Stomach smooth muscle (tissue), 2 donors: Measurements from ENCODE around the gene TANK.
"Not testable (repeated sequence)": the region's sequence is repeated elsewhere in the genome, so short reads cannot be mapped to it uniquely, and the experiment has no call there.

Experiments
- H3K27ac ChIP-seq: one replicate; pipeline ENCODE4 v1.7.0; 2013; ENCODE audit warnings: mild to moderate bottlenecking, low read length, inconsistent platforms
- H3K27me3 ChIP-seq, 2 donors: one replicate each; pipeline ENCODE4 v1.7.0; 2013; ENCODE audit warnings: low read length in 2 of 2; ENCODE audit not compliant: insufficient read depth in 2 of 2, control insufficient read depth in 1 of 2
- H3K36me3 ChIP-seq, 2 donors: one replicate each; pipeline ENCODE4 v1.7.0; 2013; ENCODE audit warnings: low read length in 2 of 2; ENCODE audit not compliant: control insufficient read depth in 2 of 2, insufficient read depth in 2 of 2
- H3K4me1 ChIP-seq: one replicate; pipeline ENCODE4 v1.7.0; 2013; ENCODE audit warnings: low read length; ENCODE audit not compliant: control insufficient read depth, insufficient read depth
- H3K4me3 ChIP-seq, 2 donors: one replicate each; pipeline ENCODE4 v1.7.0; 2013; ENCODE audit warnings: low read length in 2 of 2
- H3K9ac ChIP-seq, 2 donors: one replicate each; pipeline ENCODE4 v1.7.0; 2013; ENCODE audit warnings: low read length in 2 of 2, mild to moderate bottlenecking in 1 of 2
- H3K9me3 ChIP-seq, 2 donors: one replicate each; pipeline ENCODE4 v1.7.0; 2013; ENCODE audit warnings: low read length in 2 of 2; ENCODE audit not compliant: control insufficient read depth in 2 of 2
- donor health status: healthy.
- donor health status: Pancreatic carcinoma.

TANK gene

DNA sequence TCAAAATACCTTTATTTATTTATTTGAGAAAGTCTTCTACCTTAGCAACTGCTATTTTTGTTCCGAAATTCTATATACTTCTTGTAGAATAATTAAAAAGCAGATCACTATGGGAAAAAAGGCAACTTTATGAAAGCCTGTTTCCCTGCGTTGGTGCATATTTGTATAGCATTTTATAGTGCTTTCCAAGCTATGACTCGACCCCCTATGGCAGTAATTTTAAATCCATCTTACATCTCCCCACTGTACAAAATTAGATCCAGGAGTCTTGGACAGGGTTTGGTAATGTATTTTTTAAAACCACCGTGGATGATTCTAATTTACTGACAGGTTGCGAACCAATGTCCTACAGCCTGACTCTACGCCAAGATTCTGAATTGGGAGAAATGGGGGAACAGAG is 10.1 kb downstream of the TANK start:
- H3K27me3 ChIP-seq: no peaks in the 10 kb centered on the region
- H3K27ac ChIP-seq: no peak overlapping the region
- no peak overlapping the region for H3K9ac ChIP-seq
- no peaks in the 10 kb centered on the region for H3K36me3 ChIP-seq
- H3K4me1 ChIP-seq: no peaks in the 10 kb centered on the region
- no peak overlapping the region for H3K4me3 ChIP-seq
- no peaks in the 10 kb centered on the region for H3K9me3 ChIP-seq

- Histone ChIP-seq H3K9ac (no peak overlapping the region), H3K4me3 (no peak overlapping the region), H3K4me1 (no peaks in the 10 kb centered on the region), H3K27me3 (no peaks in the 10 kb centered on the region), H3K9me3 (no peaks in the 10 kb centered on the region), H3K27ac (no peak overlapping the region), H3K36me3 (no peaks in the 10 kb centered on the region)
Measured at GRCh38 chr2:161170958-161171932, 11.0 kb downstream of the TANK start.

DNA sequence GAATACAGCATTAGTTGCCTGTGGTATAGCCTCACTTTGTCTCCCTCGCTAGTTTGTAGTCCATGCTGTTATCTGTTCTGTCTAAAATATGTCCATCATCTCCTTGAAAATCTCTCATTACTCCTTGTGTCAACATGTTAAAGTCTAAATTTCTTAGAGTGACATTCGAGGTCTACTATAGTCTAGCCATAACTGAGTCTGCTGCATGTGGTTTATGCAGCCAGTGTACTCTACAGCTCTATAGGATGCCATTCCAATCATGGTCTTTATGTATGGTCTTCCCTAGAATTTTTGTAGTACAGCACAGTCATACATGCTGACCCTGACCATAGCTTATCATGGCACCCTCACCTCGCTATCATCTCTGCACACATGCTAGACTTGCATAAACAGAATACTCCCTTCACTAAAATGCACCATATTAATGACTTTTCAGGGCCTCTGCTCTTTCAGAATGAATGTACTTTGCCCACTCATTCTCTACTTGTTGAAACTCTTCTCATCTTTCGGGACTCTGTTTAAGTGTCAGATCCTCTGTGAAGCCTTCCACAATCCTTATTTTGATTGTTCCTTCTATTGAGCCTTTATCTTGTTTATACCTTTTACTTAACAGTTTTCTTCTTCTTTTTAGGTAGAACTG is 12.8 kb downstream of the TANK start:
- Histone ChIP-seq H3K9ac (no peak overlapping the region), H3K4me1 (no peaks in the 10 kb centered on the region), H3K36me3 (no peaks in the 10 kb centered on the region), H3K9me3 (no peaks in the 10 kb centered on the region), H3K4me3 (no peak overlapping the region), H3K27ac (no peak overlapping the region), H3K27me3 (no peaks in the 10 kb centered on the region)

DNA sequence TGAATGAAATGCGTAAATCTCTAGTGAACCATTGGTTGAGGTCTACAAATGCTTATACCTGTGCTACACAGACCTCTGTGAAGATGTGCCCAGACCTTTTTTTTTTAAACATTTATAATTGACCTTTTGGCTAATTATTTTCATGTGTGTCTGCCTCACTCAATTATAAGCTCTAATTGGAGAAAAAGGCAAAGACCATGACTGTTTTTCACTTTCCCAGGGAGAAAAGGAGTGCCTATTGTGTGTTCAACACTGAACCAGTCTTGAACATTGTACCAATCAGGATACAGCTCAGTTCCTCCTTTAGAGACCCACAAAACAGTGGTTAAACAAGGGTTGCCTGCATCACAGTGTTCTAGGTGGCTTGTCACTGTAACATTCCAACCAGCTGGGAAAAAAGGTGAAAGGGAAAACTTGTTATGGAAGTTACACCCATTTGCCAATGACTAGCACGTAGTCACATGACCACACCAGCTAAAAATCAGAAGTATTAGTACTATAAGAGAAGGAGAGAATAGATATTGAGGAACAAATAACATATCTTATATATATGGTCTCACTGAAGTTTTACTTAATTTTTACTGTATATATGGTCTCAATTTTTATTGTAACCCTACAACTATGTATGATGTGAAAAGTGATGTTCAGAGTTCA is 13.4 kb downstream of the TANK start:
- H3K9ac ChIP-seq: no peak overlapping the region
- H3K27ac ChIP-seq: no peak overlapping the region
- no peak overlapping the region for H3K4me3 ChIP-seq
- H3K4me1 ChIP-seq: no peaks in the 10 kb centered on the region
- H3K36me3 ChIP-seq: no peaks in the 10 kb centered on the region
- no peaks in the 10 kb centered on the region for H3K9me3 ChIP-seq
- H3K27me3 ChIP-seq: no peaks in the 10 kb centered on the region

GRCh38 chr2:161177969-161178368 is 17.7 kb downstream of the TANK start:
- H3K9ac ChIP-seq: no peak overlapping the region
- H3K36me3 ChIP-seq: peaks cover 20% of the 10 kb centered on the region in 2 donors
- no peaks in the 10 kb centered on the region for H3K9me3 ChIP-seq
- H3K4me3 ChIP-seq: no peak overlapping the region
- H3K4me1 ChIP-seq: no peaks in the 10 kb centered on the region
- H3K27me3 ChIP-seq: no peaks in the 10 kb centered on the region
- H3K27ac ChIP-seq: no peak overlapping the region

DNA sequence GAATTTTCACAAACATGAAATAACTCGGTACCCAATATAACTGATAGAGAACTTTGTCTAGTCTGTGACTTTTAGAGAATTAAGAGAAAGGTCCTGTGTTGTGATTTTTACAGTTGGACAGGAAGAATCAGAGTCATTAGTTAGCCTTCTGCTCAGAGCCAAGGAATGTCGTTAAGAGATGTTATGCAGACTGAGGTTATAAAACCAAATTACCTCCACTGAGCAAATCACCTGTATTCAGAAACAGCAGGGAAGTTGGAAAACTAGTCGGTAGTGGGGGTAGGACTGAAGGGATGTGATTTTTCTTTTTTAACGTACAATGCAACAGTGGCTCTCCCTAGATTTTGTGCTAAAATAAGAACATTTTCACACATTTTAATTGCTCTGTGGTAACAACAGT is 18.5 kb downstream of the TANK start:
- Histone ChIP-seq H3K27me3 (no peaks in the 10 kb centered on the region), H3K9ac (no peak overlapping the region), H3K4me3 (no peak overlapping the region), H3K36me3 (peaks cover 20% of the 10 kb centered on the region in 2 donors), H3K27ac (no peak overlapping the region), H3K4me1 (no peaks in the 10 kb centered on the region), H3K9me3 (no peaks in the 10 kb centered on the region)

- Histone ChIP-seq H3K9ac (no peak overlapping the region), H3K9me3 (no peaks in the 10 kb centered on the region), H3K27ac (no peak overlapping the region), H3K27me3 (no peaks in the 10 kb centered on the region), H3K36me3 (no peaks in the 10 kb centered on the region), H3K4me1 (no peaks in the 10 kb centered on the region), H3K4me3 (no peak overlapping the region)
Measured at GRCh38 chr2:161190050-161190449, 29.8 kb downstream of the TANK start.

GRCh38 chr2:161195602-161196001 is 35.4 kb downstream of the TANK start:
- not testable (repeated sequence) for H3K4me3 ChIP-seq, H3K36me3 ChIP-seq, H3K9ac ChIP-seq, H3K4me1 ChIP-seq, H3K27me3 ChIP-seq, H3K9me3 ChIP-seq, H3K27ac ChIP-seq

- Histone ChIP-seq H3K36me3 (peaks cover 6 to 8% of the 10 kb centered on the region in 2 donors), H3K9ac (no peak overlapping the region), H3K4me1 (no peaks in the 10 kb centered on the region), H3K4me3 (no peak overlapping the region), H3K27me3 (no peaks in the 10 kb centered on the region), H3K9me3 (no peaks in the 10 kb centered on the region), H3K27ac (no peak overlapping the region)
Measured at GRCh38 chr2:161199912-161200701, 39.9 kb downstream of the TANK start.

- H3K27ac ChIP-seq: no peak overlapping the region
Measured at GRCh38 chr2:161204846-161205245, 44.6 kb downstream of the TANK start.

More at GRCh38 chr2:161204846-161205245, 44.6 kb downstream of the TANK start:
- Histone ChIP-seq H3K36me3 (peaks cover 3 to 8% of the 10 kb centered on the region in 2 donors), H3K4me3 (no peak overlapping the region), H3K9ac (no peak overlapping the region), H3K27me3 (no peaks in the 10 kb centered on the region), H3K4me1 (no peaks in the 10 kb centered on the region), H3K9me3 (no peaks in the 10 kb centered on the region)
